Hepatocyte (in vitro differentiated cells): ENCODE data around the gene TOMM6. TPM values are rescaled to one million over a fixed set of nuclear protein-coding genes. Genes with fewer than 3 reads are reported as not detected.

ENCODE experiments used
- DNase-seq: peaks from one replicate; pipeline ENCODE4 v3.0.0-alpha.2; 2016; ENCODE audit warnings: low spot score
- H2AFZ ChIP-seq: fragments of 200-600 bp; sonication (generic); 2 replicates; pipeline ENCODE4 v1.6.0; 2016; ENCODE audit warnings: antibody characterized with exemption, mild to moderate bottlenecking
- H3K27ac ChIP-seq: fragments of 200-600 bp; sonication (generic); 2 replicates; pipeline ENCODE4 v1.5.1; 2016; ENCODE audit warnings: mild to moderate bottlenecking
- H3K27me3 ChIP-seq: fragments of 200-600 bp; sonication (generic); 2 replicates; pipeline ENCODE4 v1.6.1; 2016
- H3K36me3 ChIP-seq: fragments of 200-600 bp; sonication (generic); replicated peaks from 2 replicates; pipeline ENCODE4 v1.5.1; 2016; ENCODE audit warnings: low read depth; ENCODE audit not compliant: insufficient read depth
- H3K4me1 ChIP-seq: fragments of 200-600 bp; sonication (generic); 2 replicates; pipeline ENCODE4 v1.5.1; 2016; ENCODE audit warnings: mild to moderate bottlenecking, moderate library complexity; ENCODE audit not compliant: insufficient read depth
- H3K4me2 ChIP-seq: fragments of 200-600 bp; sonication (generic); 2 replicates; pipeline ENCODE4 v1.6.0; 2016
- H3K4me3 ChIP-seq: fragments of 200-600 bp; sonication (generic); 2 replicates; pipeline ENCODE4 v1.5.1; 2016; ENCODE audit warnings: mild to moderate bottlenecking
- H3K79me2 ChIP-seq: fragments of 200-600 bp; sonication (generic); 2 replicates; pipeline ENCODE4 v1.6.0; 2017; ENCODE audit warnings: mild to moderate bottlenecking
- H3K9me2 ChIP-seq: fragments of 200-600 bp; sonication (generic); replicated peaks from 2 replicates; pipeline ENCODE4 v1.6.0; 2017; ENCODE audit warnings: mild to moderate bottlenecking; ENCODE audit not compliant: insufficient read depth
- H3K9me3 ChIP-seq: fragments of 200-600 bp; sonication (generic); 2 replicates; pipeline ENCODE4 v1.5.1; 2016; ENCODE audit warnings: low read depth, mild to moderate bottlenecking
- H4K20me1 ChIP-seq: fragments of 200-600 bp; sonication (generic); 2 replicates; pipeline ENCODE4 v1.6.0; 2016; ENCODE audit warnings: mild to moderate bottlenecking; ENCODE audit not compliant: insufficient read depth, poor library complexity, severe bottlenecking
- EZH2 ChIP-seq: fragments of 200-600 bp; sonication (generic); IDR thresholded peaks from 2 replicates; pipeline ENCODE4 v1.6.1; 2016; ENCODE audit warnings: antibody characterized with exemption, mild to moderate bottlenecking, borderline replicate concordance
- EZH2phosphoT487 ChIP-seq: fragments of 200-600 bp; sonication (generic); IDR thresholded peaks from one replicate; pipeline ENCODE4 v1.6.1; 2018; ENCODE audit warnings: antibody characterized with exemption, mild to moderate bottlenecking, low read depth, moderate library complexity; ENCODE audit not compliant: unreplicated experiment, severe bottlenecking
- WGBS: methylation state at CpG from one replicate; pipeline ENCODE4 v1.1.6; 2016; ENCODE audit warnings: low lambda C conversion rate; ENCODE audit errors: missing lambda C conversion rate; 5-methylcytosine and 5-hydroxymethylcytosine counted together
- polyA plus RNA-seq: library from polyadenylated mRNA; unstranded; fragments of >200 nt; fragmentation: Nextera tagmentation; extraction: Ambion mirVana; gene quantifications from 2 replicates; pipeline ENCODE4 v1.2.1, GENCODE V29; 2016
- total RNA-seq: library from RNA; depleted of rRNA; stranded (reverse); fragments of >200 nt; gene quantifications from 2 replicates; pipeline ENCODE4 v1.2.3, GENCODE V29; 2014
- TF ChIP-seq, protein P1 (sequence below): fragments of 200-600 bp; sonication (generic); IDR thresholded peaks from 2 replicates; pipeline ENCODE4 v1.5.1; 2016; ENCODE audit warnings: antibody characterized with exemption, mild to moderate bottlenecking; ENCODE audit not compliant: poor library complexity

TOMM6 gene
- total RNA-seq (127 and 197 TPM in 2 replicates), polyA plus RNA-seq (211 and 240 TPM in 2 replicates)

DNA sequence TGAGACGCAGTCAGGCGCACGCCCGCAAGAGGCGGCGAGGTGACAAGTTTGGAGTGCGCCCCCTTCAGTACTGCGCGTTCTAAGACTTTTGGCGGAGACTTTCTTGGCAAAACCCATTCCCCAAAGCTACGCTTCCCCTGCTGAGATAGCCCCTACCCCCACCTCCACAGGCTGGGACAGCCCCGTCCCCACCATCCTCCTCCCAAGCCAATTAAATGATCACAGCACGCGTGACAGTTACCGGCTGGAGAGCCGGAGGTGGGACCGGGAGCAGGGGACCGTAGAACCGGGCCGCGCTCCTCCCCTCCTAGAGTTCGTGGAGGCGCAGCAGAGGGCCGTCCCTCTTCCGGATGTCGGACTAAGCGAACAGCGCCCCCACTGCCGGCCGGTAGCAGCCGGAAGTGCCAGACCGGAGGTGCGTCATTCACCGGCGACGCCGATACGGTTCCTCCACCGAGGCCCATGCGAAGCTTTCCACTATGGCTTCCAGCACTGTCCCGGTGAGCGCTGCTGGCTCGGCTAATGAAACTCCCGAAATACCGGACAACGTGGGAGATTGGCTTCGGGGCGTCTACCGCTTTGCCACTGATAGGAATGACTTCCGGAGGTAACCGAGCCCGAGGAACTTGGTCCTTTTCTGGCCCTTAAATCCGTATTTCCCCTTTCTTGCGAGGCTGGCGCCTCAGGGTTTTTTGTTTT, at the start of gene TOMM6:
TOMM6 (plus strand) TSS at position 476 of the 699 bp plus-strand sequence; CDS start at position 480, 4 bp downstream.
- peaks cover 25% of the 10 kb centered on the region for H3K79me2 ChIP-seq
- H3K27ac ChIP-seq, result peak within 1 kb of the TSS; percentile 96
- H4K20me1 ChIP-seq, result no peaks in the 10 kb centered on the region
- no peaks in the 10 kb centered on the region for H3K36me3 ChIP-seq
- WGBS, result 1% methylated on average over 54 of the region's 55 CpGs
- peak within 1 kb of the TSS; percentile 91 for H3K4me2 ChIP-seq
- peaks cover 3% of the 10 kb centered on the region for H3K4me1 ChIP-seq
- TF ChIP-seq, protein P1, sequence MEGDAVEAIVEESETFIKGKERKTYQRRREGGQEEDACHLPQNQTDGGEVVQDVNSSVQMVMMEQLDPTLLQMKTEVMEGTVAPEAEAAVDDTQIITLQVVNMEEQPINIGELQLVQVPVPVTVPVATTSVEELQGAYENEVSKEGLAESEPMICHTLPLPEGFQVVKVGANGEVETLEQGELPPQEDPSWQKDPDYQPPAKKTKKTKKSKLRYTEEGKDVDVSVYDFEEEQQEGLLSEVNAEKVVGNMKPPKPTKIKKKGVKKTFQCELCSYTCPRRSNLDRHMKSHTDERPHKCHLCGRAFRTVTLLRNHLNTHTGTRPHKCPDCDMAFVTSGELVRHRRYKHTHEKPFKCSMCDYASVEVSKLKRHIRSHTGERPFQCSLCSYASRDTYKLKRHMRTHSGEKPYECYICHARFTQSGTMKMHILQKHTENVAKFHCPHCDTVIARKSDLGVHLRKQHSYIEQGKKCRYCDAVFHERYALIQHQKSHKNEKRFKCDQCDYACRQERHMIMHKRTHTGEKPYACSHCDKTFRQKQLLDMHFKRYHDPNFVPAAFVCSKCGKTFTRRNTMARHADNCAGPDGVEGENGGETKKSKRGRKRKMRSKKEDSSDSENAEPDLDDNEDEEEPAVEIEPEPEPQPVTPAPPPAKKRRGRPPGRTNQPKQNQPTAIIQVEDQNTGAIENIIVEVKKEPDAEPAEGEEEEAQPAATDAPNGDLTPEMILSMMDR, result peak; percentile 74
- no peak for TF ChIP-seq EZH2
- H3K9me3 ChIP-seq, result no peaks in the 10 kb centered on the region
- peak within 1 kb of the TSS; percentile 87 for H3K4me3 ChIP-seq
- DNase-seq, result peak; percentile 97
- no peaks in the 10 kb centered on the region for H3K27me3 ChIP-seq
- H2AFZ ChIP-seq, result peak within 1 kb of the TSS; percentile 88
- H3K9me2 ChIP-seq, result no peaks in the 10 kb centered on the region

DNA sequence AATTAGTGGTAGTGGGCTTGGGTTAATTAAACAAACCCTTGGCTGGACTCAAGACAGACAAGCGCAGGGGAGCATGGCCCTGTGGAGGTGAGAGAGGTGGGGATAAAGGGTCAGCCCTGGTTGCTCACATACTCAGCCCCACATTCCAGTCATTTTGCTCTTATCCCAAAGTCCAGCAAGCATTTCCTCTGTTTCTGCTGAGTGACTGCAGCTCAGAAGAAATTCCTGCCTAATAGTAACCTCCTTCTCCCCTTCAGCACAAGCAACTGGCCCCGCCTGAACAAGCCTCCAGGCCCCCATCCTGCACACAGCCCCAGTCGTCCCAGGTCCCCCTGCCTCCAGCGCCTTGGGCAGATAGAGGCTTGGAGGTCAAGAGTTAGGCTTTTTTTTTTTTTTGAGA, 48.5 kb upstream of the TOMM6 start:
- no peaks in the 10 kb centered on the region for H3K27me3 ChIP-seq
- peak overlapping the region; percentile 29 for H3K27ac ChIP-seq
- H3K4me2 ChIP-seq, result no peak overlapping the region
- 58% methylated on average over 4 of the region's 4 CpGs for WGBS
- TF ChIP-seq, protein P1, result no peak
- TF ChIP-seq EZH2phosphoT487 (no peak), EZH2 (no peak)
- no peak for DNase-seq
- H2AFZ ChIP-seq, result no peak overlapping the region
- H3K79me2 ChIP-seq, result no peaks in the 10 kb centered on the region
- H4K20me1 ChIP-seq, result no peaks in the 10 kb centered on the region
- H3K9me3 ChIP-seq, result no peaks in the 10 kb centered on the region
- no peaks in the 10 kb centered on the region for H3K9me2 ChIP-seq
- H3K36me3 ChIP-seq, result no peaks in the 10 kb centered on the region
- H3K4me1 ChIP-seq, result peaks cover 27% of the 10 kb centered on the region
- H3K4me3 ChIP-seq, result no peak overlapping the region

DNA sequence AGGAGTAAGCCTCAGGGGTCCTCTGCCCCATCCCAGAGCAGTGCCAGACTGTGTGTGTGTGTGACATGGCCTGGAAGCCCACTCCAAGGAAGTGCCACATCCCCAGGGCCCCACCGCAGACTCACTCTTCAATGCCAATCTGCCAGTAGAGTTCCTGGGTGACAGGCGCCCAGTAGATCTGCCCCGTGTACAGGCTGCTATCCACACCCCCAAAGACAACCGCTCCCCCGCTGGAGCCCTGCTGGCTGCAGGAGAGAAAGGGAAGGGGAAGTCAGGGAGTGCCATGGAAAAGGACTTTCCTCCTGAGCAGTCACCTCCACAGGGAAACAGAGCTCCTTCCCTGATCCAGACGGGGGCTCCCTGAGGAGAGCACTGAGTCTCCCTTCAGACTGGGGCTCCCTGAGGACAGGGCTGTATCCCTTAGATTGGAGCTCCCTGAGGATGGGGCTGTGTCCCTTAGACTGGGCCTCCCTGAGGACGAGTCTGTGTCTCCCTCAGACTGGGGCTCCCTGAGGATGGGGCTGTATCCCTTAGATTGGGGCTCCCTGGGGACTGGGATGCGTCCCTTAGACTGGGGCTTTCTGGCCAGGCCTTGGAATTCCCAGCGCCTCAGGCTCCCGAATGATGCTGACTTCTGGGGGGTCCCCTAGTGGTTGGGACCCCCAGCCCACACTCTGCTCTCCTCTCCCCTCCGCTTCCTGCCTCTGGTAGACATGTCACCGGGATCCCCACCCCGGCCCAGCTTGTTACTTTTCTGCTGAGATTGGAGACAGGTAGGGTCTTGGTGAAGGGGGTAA, 46.9 kb upstream of the TOMM6 start:
- no peaks in the 10 kb centered on the region for H4K20me1 ChIP-seq
- peak overlapping the region; percentile 93 for H3K27ac ChIP-seq
- H2AFZ ChIP-seq, result no peak overlapping the region
- DNase-seq, result no peak
- WGBS, result 92% methylated on average over 13 of the region's 13 CpGs
- TF ChIP-seq EZH2 (no peak), EZH2phosphoT487 (no peak)
- TF ChIP-seq, protein P1, result no peak
- H3K4me3 ChIP-seq, result no peak overlapping the region
- H3K4me2 ChIP-seq, result no peak overlapping the region
- H3K36me3 ChIP-seq, result no peaks in the 10 kb centered on the region
- H3K79me2 ChIP-seq, result no peaks in the 10 kb centered on the region
- no peaks in the 10 kb centered on the region for H3K27me3 ChIP-seq
- no peaks in the 10 kb centered on the region for H3K9me2 ChIP-seq
- H3K4me1 ChIP-seq, result peaks cover 27% of the 10 kb centered on the region
- H3K9me3 ChIP-seq, result no peaks in the 10 kb centered on the region
